Measurements from ENCODE around the gene DESI1. TPM values are rescaled to one million over a fixed set of nuclear protein-coding genes. Genes with fewer than 3 reads are reported as not detected.
"Not testable (repeated sequence)": the region's sequence is repeated elsewhere in the genome, so short reads cannot be mapped to it uniquely, and the experiment has no call there.

Gene DESI1
- total RNA-seq, 1 experiment from 2014 or later, result 27.6 TPM

DNA sequence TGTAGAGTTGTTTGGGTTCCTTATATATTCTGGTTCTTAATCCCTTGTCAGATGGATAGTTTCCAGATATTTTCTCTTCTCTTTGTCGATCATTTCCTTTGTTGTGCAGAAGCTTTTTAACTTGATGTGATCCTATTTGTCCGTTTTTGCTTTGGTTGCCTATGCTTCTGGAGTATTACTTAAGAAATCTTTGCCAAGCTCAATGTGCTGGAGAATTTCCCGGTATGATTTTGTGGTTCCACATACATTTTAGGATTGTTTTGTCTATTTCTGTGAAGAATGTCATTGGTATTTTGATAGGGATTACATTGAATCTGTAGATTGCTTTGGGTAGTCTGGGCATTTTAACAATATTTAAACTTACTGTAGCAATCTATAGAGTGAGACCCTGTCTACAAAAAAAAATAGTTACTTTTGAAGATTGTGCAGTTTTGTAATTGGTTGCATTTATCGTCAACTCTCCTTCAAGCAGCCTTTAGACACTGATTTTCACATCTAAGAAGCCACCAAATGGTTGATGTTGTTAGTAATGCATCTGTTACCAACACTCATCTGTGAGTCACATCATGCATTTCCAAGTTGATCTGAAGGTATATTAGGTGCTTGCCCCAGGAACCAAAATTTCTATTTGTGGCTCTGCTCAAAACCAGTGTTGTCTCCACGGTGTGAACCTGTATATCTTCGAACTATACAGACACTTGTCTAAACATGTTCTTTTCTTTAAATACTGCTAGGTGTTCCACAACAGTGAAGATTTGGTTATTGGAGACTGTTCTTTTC lies 21.7 kb upstream of the DESI1 start:
- DNase-seq, result no peak
- Histone ChIP-seq H3K4me3 (no peak overlapping the region), H3K36me3 (peaks cover 89% of the 10 kb centered on the region), H3K27me3 (no peaks in the 10 kb centered on the region), H3K9me3 (no peaks in the 10 kb centered on the region)

DNA sequence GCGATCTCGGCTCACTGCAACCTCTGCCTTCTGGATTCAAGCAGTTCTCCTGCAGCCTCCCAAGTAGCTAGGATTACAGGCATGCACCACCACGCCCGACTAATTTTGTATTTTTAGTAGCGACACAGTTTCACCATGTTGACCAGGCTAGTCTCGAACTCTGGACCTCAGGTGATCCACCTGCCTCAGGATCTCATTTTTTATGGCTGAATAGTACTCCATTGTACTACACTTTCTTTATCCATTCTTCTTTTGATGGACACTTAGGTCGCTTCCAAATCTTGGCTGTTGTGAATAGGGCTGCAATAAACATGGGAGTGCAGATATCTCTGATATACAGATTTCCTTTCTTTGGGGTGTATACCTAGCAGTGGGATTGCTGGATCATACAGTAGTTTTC lies 21.0 kb upstream of the DESI1 start:
- Histone ChIP-seq H3K36me3 (peaks cover 88% of the 10 kb centered on the region), H3K9me3 (no peaks in the 10 kb centered on the region), H3K4me3 (no peak overlapping the region), H3K27me3 (no peaks in the 10 kb centered on the region)
- no peak for DNase-seq

DNA sequence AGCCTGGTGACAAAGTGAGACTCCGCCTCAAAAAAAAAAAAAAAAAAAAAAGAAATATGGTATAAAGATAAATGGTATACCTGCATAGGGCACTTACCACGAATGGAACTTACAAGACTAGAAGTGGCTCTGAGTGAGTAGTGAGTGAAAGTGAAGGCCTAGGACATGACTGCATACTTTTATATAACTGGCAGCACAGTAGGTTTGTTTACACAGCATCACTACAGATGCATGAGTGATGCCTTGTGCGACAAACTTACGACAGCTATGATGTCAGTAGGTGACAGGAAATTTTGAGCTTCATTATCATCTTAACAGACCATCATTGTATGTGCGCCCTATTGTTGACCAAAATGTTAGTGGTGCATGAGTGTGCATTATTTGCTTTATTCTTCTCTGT lies 17.9 kb upstream of the DESI1 start:
- H3K36me3 ChIP-seq, result peaks cover 88% of the 10 kb centered on the region
- no peaks in the 10 kb centered on the region for H3K9me3 ChIP-seq

DNA sequence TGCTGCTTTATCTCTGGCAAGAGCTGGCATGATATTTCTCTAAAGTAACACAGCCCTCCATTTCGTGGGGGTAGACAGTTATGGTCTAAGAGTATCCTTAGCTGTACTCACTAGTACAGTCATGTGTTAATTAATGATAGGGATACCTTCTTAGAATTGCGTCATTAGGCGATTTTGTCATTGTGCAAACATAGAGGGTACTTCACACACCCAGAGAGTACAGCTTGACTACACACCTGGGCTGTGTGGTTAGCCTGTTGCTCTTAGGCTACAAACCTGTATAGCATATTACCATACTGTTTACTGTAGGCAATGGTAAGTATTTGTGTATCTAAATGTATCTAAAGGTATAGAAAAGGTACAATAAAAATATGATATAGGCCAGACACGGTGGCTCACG lies 17.3 kb upstream of the DESI1 start:
- DNase-seq, result no peak
- H3K36me3 ChIP-seq, result peaks cover 90% of the 10 kb centered on the region
- H3K4me3 ChIP-seq, result no peak overlapping the region
- H3K27me3 ChIP-seq, result no peaks in the 10 kb centered on the region
- no peaks in the 10 kb centered on the region for H3K9me3 ChIP-seq

More for the DNA sequence above, 17.9 kb upstream of the DESI1 start:
- DNase-seq, result no peak
- Histone ChIP-seq H3K4me3 (no peak overlapping the region), H3K27me3 (no peaks in the 10 kb centered on the region)

DNA sequence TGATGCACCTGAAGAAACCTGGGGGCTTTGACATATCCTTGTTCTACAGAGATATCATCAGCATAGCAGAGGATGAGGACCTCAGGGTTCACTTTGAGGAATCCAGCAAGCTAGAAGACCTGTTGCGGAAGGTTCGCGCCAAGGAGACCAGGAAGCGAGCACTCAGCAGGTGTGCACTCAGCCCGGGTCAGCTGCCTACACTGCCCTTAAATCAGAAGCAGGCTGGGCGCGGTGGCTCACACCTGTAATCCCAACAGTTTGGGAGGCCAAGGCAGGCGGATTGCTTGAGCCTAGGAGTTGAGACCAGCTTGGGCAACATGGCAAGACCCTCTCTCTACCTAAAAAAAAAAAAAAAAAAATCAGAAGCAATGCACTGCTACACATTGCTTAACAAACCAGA lies 16.8 kb upstream of the DESI1 start:
- H3K4me3 ChIP-seq, H3K9me3 ChIP-seq, DNase-seq, H3K27me3 ChIP-seq: not testable (repeated sequence)
- peaks cover 88% of the 10 kb centered on the region for H3K36me3 ChIP-seq

DNA sequence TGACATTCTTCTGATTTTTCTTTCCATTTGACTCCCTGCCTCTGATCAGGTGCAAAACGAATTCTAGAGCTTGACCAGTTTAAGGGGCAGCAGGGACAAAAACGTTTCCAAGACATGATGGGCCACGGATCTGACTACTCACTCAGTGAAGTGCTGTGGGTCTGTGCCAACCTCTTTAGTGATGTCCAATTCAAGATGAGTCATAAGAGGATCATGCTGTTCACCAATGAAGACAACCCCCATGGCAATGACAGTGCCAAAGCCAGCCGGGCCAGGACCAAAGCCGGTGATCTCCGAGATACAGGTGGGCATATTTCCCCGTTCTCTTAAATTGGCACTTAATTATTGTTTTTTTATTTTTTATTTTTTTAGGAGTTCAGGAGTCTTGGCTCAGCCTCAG lies 15.6 kb upstream of the DESI1 start:
- Histone ChIP-seq H3K4me3 (no peak overlapping the region), H3K9me3 (no peaks in the 10 kb centered on the region), H3K27me3 (no peaks in the 10 kb centered on the region), H3K36me3 (peaks cover 81% of the 10 kb centered on the region)
- peak; percentile 79 for DNase-seq

DNA sequence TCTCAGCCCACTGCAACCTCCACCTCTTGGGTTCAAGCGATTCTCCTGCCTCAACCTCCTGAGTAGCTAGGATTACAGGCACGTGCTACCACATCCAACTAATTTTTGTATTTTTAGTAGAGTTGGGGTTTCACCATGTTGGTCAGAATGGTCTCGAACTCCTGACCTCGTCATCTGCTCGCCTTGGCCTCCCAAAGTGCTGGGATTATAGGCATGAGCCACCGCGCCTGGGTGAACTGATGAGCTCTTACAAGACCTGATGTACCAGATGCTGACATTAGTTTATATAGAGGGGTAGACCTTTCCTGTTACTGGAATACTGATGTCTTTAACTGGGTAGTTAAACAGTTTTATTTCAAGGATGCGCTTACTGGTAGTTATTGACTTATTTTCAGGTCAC lies 13.8 kb upstream of the DESI1 start:
- H3K27me3 ChIP-seq, H3K9me3 ChIP-seq, H3K4me3 ChIP-seq, DNase-seq: not testable (repeated sequence)
- H3K36me3 ChIP-seq, result peaks cover 68% of the 10 kb centered on the region

DNA sequence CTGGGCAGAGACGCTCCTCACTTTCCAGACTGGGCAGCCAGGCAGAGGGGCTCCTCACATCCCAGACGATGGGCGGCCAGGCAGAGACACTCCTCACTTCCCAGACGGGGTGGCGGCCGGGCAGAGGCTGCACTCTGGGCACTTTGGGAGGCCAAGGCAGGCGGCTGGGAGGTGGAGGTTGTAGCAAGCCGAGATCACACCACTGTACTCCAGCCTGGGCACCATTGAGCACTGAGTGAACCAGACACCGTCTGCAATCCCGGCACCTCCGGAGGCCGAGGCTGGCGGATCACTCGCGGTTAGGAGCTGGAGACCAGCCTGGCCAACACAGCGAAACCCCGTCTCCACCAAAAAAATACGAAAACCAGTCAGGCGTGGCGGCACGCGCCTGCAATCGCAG lies 10.8 kb upstream of the DESI1 start:
- not testable (repeated sequence) for H3K4me3 ChIP-seq, DNase-seq, H3K27me3 ChIP-seq, H3K9me3 ChIP-seq
- H3K36me3 ChIP-seq, result peaks cover 73% of the 10 kb centered on the region

DNA sequence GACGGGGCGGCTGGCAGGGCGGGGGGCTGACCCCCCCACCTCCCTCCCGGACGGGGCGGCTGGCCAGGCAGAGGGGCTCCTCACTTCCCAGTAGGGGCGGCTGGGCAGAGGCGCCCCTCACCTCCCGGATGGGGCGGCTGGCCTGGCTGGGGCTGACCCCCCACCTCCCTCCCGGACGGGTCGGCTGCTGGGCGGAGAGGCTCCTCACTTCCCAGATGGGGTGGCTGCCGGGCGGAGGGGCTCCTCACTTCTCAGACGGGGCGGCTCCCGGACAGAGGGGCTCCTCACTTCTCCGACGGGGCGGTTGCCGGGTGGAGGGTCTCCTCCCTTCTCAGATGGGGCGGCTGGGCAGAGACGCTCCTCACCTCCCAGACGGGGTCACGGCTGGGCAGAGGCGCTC lies 10.3 kb upstream of the DESI1 start:
- DNase-seq, H3K4me3 ChIP-seq, H3K9me3 ChIP-seq, H3K27me3 ChIP-seq: not testable (repeated sequence)
- peaks cover 73% of the 10 kb centered on the region for H3K36me3 ChIP-seq

DNA sequence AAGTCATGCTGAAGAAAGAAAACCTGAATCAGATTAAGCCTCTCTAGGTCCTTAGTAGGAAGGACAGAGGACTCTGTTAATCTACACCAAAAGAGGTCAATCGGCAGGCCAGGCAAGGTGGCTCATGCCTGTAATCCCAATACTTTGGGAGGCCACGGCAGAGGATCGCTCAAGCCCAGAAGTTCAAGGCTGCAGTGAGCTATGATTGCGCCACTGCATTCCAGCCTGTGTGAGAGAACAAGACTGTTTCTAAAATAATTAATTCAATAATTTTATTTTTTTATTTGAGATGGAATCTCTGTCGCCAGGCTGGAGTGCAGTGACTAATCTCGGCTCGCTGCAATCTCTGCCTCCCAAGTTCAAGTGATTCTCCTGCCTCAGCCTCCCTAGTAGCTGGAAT lies 4.7 kb upstream of the DESI1 start:
- no peak for DNase-seq
- H3K4me3 ChIP-seq, result no peak overlapping the region
- peaks cover 83% of the 10 kb centered on the region for H3K36me3 ChIP-seq

DNA sequence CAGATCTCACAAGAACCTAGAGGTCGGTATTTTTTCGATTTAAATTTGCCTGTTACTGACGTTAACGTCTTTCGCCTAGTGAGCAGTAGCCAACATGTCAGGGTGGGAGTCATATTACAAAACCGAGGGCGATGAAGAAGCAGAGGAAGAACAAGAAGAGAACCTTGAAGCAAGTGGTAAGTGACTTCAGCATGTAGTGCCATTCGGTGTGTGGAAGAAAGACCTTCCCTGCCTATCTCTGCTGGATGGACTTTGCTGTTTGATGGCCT lies 1.0 kb upstream of the DESI1 start:
- no peaks in the 10 kb centered on the region for H3K9me3 ChIP-seq
- no peaks in the 10 kb centered on the region for H3K27me3 ChIP-seq
- peak overlapping the region; percentile 94 for H3K4me3 ChIP-seq
- peaks cover 62% of the 10 kb centered on the region for H3K36me3 ChIP-seq
- no peak for DNase-seq

More for the DNA sequence above, 4.7 kb upstream of the DESI1 start:
- Histone ChIP-seq H3K27me3 (no peaks in the 10 kb centered on the region), H3K9me3 (no peaks in the 10 kb centered on the region)

DNA sequence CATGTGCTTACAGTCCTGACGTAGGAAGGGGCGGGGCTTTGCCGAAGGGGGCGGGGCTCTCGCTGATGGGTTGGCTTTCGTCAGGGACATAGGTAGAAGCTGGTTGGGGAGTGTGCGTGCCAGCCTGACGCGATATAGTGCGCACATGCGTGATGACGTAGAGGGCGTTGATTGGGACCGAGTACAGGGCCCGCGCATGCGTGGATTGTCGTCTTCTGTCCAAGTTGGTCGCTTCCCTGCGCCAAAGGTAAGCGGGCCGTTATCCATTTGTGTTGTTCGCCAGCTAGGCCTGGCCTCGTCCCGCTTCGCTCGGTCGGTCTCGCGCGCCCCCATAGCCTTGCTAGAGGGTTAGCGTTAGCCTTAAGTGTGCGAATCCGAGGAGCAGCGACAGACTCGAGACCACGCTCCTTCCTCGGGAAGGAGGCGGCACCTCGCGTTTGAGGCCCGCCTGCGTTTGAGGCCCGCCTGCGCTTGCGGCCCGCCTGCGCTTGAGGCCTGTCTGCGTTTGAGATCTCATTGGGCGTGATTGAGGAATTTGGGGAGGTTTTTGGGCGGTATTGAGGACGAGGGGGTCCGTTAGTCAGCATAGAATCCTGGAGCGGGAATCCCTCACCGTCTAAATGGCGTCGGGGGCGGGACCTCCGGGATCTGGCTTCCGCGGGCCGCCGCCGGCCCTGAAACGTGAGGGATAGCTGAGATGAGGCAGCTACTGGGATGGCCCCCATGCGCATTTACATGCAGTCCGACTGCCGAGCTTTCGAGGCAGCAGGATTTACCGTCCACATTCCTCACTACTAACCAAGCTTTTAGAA lies 462 bp upstream of the DESI1 start, which contains the start of gene XRCC6:
XRCC6 (plus strand) TSS at position 197 of the 812 bp plus-strand sequence. CDS start 710 bp downstream, outside the sequence.
- H3K36me3 ChIP-seq, result peaks cover 64% of the 10 kb centered on the region
- no peaks in the 10 kb centered on the region for H3K9me3 ChIP-seq
- no peaks in the 10 kb centered on the region for H3K27me3 ChIP-seq
- H3K4me3 ChIP-seq, result peak within 1 kb of the TSS; percentile 94
- DNase-seq, result peak; percentile 99

DNA sequence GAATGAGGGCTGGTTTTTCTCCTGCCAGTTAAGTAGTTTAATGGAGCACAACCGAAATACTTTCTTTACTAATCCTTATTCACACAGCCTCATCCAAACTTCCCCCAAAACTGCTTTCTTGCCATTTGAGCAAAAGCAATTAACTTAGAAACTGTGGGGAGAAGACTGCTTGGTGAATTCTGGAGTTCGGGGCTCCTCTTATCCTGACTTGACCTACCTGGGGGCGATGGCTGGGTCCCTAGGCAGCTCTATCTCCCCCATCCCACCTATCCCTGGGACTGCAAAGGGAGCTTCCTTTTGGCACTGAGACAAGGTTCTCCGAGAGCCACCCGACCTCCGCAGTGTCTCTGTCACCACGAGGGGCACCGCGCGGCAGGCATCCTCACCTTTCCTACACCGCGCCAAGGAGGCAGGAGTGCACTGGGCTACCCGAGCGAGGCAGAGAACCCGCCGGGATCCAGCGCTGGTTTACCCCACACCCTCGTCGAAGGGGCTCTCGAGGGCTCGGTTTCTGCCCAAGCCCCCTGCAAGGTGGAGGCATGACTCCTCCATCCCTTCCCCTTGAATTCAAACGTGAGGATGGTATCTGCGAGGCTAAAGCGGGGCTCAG lies 759 bp downstream of the DESI1 start:
- Histone ChIP-seq H3K4me3 (peak overlapping the region; percentile 94), H3K36me3 (peaks cover 55% of the 10 kb centered on the region), H3K9me3 (no peaks in the 10 kb centered on the region), H3K27me3 (no peaks in the 10 kb centered on the region)
- DNase-seq, result peak; percentile 16

DNA sequence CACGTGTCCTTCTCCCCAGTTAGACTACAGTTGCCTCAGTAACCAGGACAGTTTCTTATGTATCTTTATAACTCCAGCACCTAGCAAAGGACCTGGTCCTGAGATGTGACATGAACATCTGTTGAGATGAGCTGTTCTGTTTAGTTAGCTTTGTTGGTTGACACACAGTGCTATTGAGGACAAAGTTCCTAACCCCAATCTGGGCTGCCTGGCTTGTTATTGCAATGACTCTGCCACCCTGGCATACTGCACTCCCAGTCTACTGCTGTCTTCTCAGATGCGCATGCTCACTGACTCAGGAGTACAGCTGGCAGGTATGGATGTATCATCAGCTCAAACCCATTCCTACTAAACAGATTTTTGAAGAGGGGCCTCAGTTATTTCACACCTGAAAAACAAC lies 7.4 kb downstream of the DESI1 start:
- H3K4me3 ChIP-seq, result no peak overlapping the region
- H3K36me3 ChIP-seq, result peaks cover 40% of the 10 kb centered on the region
- no peaks in the 10 kb centered on the region for H3K27me3 ChIP-seq
- no peaks in the 10 kb centered on the region for H3K9me3 ChIP-seq
- no peak for DNase-seq

DNA sequence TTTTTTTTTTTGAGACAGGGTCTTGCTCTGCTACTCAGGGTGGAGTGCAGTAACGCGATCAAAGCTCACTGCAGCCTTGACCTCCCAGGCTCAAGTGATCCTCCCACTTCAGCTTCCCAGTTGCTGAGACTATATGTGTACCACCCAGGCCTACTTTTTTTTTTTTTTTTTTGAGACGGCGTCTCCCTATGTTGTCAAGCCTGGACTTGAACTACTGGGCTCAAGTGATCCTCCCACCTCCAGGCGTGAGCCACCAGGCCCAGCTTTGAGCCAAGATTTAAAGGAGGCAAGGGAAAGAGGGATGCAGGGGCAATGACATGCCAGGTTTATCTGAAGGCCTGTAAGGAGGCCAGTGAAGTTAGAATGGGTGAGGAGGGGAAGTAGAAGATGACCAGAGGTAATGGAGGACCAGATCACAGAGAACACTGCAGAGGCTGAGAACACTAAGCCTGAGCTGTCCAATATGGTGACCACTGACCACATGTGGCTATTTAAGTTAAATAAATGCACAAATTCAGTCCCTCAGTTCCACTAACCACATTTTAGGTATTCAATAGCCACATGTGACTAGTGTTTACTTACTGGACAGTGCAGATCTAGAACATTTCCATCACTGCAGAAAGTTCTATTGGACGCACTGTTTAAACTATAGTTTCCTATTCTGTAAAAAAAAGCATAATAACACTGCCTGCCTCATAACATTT lies 8.1 kb downstream of the DESI1 start:
- H3K27me3 ChIP-seq, result no peaks in the 10 kb centered on the region
- DNase-seq, result no peak
- peaks cover 41% of the 10 kb centered on the region for H3K36me3 ChIP-seq
- H3K4me3 ChIP-seq, result no peak overlapping the region
- H3K9me3 ChIP-seq, result no peaks in the 10 kb centered on the region

DNA sequence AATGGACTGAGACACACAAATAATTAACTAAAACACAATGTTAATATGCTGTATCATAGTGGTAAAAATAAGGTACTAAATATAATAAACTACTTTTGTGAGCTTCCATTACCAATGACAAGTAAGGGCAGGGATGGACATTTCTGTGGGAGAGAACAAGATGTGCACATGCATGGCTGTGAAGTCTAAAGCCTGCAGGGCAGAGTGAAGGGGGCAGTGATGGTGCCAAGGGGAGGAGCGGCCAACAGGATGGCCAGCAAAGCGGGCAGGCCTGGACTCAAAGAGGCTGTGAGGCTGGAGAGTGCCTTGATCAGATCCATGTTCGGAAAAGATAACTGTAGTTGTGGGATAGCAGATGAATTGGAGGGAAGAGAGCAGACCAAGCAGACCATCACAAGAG lies 12.5 kb downstream of the DESI1 start:
- H3K4me3 ChIP-seq, result no peak overlapping the region
- DNase-seq, result no peak
- no peaks in the 10 kb centered on the region for H3K9me3 ChIP-seq
- no peaks in the 10 kb centered on the region for H3K27me3 ChIP-seq
- peaks cover 55% of the 10 kb centered on the region for H3K36me3 ChIP-seq

DNA sequence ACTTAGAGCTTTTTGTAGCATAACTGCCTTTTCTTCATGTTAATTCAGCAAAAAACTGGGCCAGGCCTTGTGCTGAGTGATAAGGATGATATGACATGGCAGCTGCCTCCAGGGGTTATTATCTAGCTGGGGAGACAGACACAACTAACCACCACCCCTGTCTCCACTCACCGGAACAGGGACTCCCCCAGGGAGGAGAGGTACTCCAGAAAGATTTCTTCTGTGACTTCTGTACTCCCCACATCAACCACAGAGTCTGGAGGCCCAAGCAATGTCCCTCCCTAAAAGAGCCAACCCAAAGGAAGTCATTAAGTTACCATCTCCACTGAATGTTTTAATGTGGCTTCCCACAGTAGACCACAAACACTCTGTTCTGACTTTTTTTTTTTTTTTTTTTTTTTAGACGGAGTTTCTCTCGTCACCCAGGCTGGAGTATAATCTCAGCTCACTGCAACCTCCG lies 16.9 kb downstream of the DESI1 start:
- H3K36me3 ChIP-seq, result peaks cover 72% of the 10 kb centered on the region
- DNase-seq, result no peak
- no peaks in the 10 kb centered on the region for H3K27me3 ChIP-seq
- H3K9me3 ChIP-seq, result no peaks in the 10 kb centered on the region
- no peak overlapping the region for H3K4me3 ChIP-seq

All from MG63 (cell line).